ENCODE measurements around the gene FZD7. TPM values are rescaled to one million over a fixed set of nuclear protein-coding genes. Genes with fewer than 3 reads are reported as not detected.

FZD7 gene
- total RNA-seq, 1 experiment from 2014 or later, result 4.8 TPM

DNA sequence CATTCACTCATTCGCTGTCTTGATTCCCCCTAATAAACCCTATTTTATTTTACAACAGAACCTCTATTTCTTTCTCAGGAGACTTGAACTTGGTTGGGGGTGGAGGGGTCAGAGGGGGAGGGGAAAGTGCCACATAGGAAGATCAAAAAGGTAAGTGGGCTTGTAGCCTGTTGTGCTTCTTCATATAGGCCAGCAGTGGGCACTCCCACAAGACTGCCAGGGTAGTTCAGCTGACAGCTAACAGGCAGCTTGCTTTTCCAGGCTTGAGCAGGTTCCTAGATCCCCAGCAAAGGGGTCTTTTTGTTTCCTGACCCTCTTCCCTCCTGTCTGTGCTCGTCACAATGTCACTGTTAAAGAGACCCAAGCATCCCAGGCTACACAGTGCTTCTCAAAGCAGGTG lies 38.6 kb downstream of the FZD7 start:
- intact Hi-C loops (cut with micrococcal nuclease), result no loop called here
- Histone ChIP-seq H3K27me3 (ENCODE audit: low read length) (no peaks in the 10 kb centered on the region), H3K79me2 (ENCODE audit: low read length) (no peaks in the 10 kb centered on the region), H3F3A (ENCODE audit: low read length, unreplicated experiment) (no peaks in the 10 kb centered on the region), H3K4me1 (ENCODE audit: insufficient read depth, low read length) (no peaks in the 10 kb centered on the region), H3K36me3 (ENCODE audit: low read depth, low read length) (no peaks in the 10 kb centered on the region), H2AFZ (ENCODE audit: low read length) (no peak overlapping the region), H4K20me1 (ENCODE audit: low read length) (no peaks in the 10 kb centered on the region), H3K27ac (ENCODE audit: low read length) (no peak overlapping the region), H3K4me3 (ENCODE audit: low read length) (no peak overlapping the region), H3K9me3 (ENCODE audit: low read length) (no peaks in the 10 kb centered on the region), H3K4me2 (ENCODE audit: low read length) (no peak overlapping the region), H3K9me2 (replicated peaks; ENCODE audit: low read length) (no peaks in the 10 kb centered on the region), H3K9ac (ENCODE audit: low read length) (no peak overlapping the region)
- BruUV-seq (replicated peaks), result no TSS peak
- ChIA-PET POLR2A (ENCODE audit: unreplicated experiment) (no interaction called here), CTCF (no interaction called here)
- TF ChIP-seq, protein P1, sequence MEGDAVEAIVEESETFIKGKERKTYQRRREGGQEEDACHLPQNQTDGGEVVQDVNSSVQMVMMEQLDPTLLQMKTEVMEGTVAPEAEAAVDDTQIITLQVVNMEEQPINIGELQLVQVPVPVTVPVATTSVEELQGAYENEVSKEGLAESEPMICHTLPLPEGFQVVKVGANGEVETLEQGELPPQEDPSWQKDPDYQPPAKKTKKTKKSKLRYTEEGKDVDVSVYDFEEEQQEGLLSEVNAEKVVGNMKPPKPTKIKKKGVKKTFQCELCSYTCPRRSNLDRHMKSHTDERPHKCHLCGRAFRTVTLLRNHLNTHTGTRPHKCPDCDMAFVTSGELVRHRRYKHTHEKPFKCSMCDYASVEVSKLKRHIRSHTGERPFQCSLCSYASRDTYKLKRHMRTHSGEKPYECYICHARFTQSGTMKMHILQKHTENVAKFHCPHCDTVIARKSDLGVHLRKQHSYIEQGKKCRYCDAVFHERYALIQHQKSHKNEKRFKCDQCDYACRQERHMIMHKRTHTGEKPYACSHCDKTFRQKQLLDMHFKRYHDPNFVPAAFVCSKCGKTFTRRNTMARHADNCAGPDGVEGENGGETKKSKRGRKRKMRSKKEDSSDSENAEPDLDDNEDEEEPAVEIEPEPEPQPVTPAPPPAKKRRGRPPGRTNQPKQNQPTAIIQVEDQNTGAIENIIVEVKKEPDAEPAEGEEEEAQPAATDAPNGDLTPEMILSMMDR (conservative IDR thresholded peaks at IDR 0.05; ENCODE audit: low read depth, low read length), result peak; percentile 54; the same call in 1 of the 2 replicates
- no peak for TF ChIP-seq EZH2phosphoT487 (IDR thresholded peaks at IDR 0.05; ENCODE audit: borderline replicate concordance, low read length)
- DNase-seq (peak; percentile 17), ATAC-seq (peak; percentile 48; the same call in 1 of the 2 replicates)

DNA sequence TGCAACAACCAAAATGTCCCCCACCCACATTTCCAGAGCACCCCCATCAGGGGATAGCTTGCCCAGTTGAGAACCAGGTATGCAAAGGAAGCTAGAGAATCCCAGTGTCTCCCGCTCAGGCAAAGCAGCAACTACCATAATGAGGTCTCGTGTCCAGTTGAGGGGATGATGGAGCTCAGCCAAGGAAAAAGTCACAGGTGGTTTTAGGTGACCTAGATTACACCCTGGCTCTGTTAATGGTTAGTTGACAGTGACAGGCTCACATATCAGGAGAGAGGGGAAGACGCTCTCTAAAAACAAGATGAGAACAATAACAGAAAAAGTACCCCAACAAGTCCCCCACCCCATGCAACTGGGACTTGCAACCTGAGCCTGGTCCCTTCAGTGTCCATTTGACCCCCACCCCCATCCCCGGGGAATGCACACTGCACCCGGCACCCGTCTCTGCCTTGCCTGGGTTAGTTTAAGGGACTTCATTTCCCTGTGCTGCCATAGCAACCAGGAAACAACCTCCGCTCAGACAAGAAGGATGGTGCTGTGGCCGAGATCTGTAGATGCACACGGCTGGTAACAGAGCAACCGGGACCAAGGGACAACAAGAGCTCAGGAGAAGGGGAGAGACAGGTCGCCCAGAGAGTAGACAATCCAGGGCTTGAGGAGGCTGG lies 39.2 kb downstream of the FZD7 start, which contains the start of gene KIAA2012:
Gene KIAA2012, plus strand, starts transcription at position 519 of the 665 bp plus-strand sequence. CDS start 373 bp downstream, outside the sequence.
- H3K4me3 ChIP-seq (ENCODE audit: low read length), result no peak within 1 kb of the TSS
- TF ChIP-seq EZH2phosphoT487 (IDR thresholded peaks at IDR 0.05; ENCODE audit: borderline replicate concordance, low read length) (no peak), EZH2 (IDR thresholded peaks at IDR 0.05; ENCODE audit: low read length, unreplicated experiment) (no peak)
- TF ChIP-seq, protein P1 (conservative IDR thresholded peaks at IDR 0.05; ENCODE audit: low read depth, low read length), result no peak
- no peaks in the 10 kb centered on the region for H3K27me3 ChIP-seq (ENCODE audit: low read length)
- DNase-seq (no peak), ATAC-seq (no peak)
- H3K36me3 ChIP-seq (ENCODE audit: low read depth, low read length), result no peaks in the 10 kb centered on the region
- no peak within 1 kb of the TSS for H3K27ac ChIP-seq (ENCODE audit: low read length)
- CTCF ChIA-PET, result no interaction called here
- H3K4me1 ChIP-seq (ENCODE audit: insufficient read depth, low read length), result no peaks in the 10 kb centered on the region
- H3K9me2 ChIP-seq (replicated peaks; ENCODE audit: low read length), result no peaks in the 10 kb centered on the region
- no peak within 1 kb of the TSS for H2AFZ ChIP-seq (ENCODE audit: low read length)
- no TSS peak for BruUV-seq (replicated peaks)
- H3K79me2 ChIP-seq (ENCODE audit: low read length), result no peaks in the 10 kb centered on the region
- intact Hi-C loops (cut with micrococcal nuclease), result no loop called here
- no peaks in the 10 kb centered on the region for H4K20me1 ChIP-seq (ENCODE audit: low read length)
- POLR2A ChIA-PET (ENCODE audit: unreplicated experiment), result no interaction called here
- no peaks in the 10 kb centered on the region for H3K9me3 ChIP-seq (ENCODE audit: low read length)
- no peaks in the 10 kb centered on the region for H3F3A ChIP-seq (ENCODE audit: low read length, unreplicated experiment)
- no peak within 1 kb of the TSS for H3K4me2 ChIP-seq (ENCODE audit: low read length)
- no peak within 1 kb of the TSS for H3K9ac ChIP-seq (ENCODE audit: low read length)

DNA sequence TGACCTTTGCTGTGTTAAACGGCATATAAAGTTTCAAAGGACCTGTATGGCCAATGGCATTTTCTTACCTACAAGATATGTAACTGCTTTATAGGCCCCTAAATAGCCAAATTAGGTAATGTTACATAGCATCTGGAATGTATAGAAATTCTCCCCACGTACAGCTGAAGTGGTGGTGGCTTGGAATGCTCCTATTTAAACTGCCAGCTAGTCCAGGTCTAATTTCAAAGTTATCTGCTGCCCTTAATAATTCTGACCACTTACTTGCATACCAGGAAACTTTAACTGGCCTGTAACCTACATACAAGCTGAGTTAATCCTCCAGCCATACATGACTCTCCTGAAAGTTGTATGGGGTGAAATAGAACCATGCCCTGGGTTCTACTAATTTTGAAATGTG lies 40.7 kb downstream of the FZD7 start:
- H2AFZ ChIP-seq (ENCODE audit: low read length), result no peak overlapping the region
- no peaks in the 10 kb centered on the region for H3K4me1 ChIP-seq (ENCODE audit: insufficient read depth, low read length)
- no peak for DNase-seq
- no peaks in the 10 kb centered on the region for H4K20me1 ChIP-seq (ENCODE audit: low read length)
- ChIA-PET POLR2A (ENCODE audit: unreplicated experiment) (no interaction called here), CTCF (no interaction called here)
- no peak overlapping the region for H3K4me3 ChIP-seq (ENCODE audit: low read length)
- no peak for ATAC-seq
- no peaks in the 10 kb centered on the region for H3K27me3 ChIP-seq (ENCODE audit: low read length)
- H3K9ac ChIP-seq (ENCODE audit: low read length), result no peak overlapping the region
- H3F3A ChIP-seq (ENCODE audit: low read length, unreplicated experiment), result no peaks in the 10 kb centered on the region
- no peaks in the 10 kb centered on the region for H3K9me3 ChIP-seq (ENCODE audit: low read length)
- H3K79me2 ChIP-seq (ENCODE audit: low read length), result no peaks in the 10 kb centered on the region
- intact Hi-C loops (cut with micrococcal nuclease), result no loop called here
- BruUV-seq (replicated peaks), result no TSS peak
- no peak overlapping the region for H3K27ac ChIP-seq (ENCODE audit: low read length)
- TF ChIP-seq EZH2 (IDR thresholded peaks at IDR 0.05; ENCODE audit: low read length, unreplicated experiment) (no peak), EZH2phosphoT487 (IDR thresholded peaks at IDR 0.05; ENCODE audit: borderline replicate concordance, low read length) (no peak)
- TF ChIP-seq, protein P1 (conservative IDR thresholded peaks at IDR 0.05; ENCODE audit: low read depth, low read length), result no peak
- H3K4me2 ChIP-seq (ENCODE audit: low read length), result no peak overlapping the region
- no peaks in the 10 kb centered on the region for H3K9me2 ChIP-seq (replicated peaks; ENCODE audit: low read length)
- H3K36me3 ChIP-seq (ENCODE audit: low read depth, low read length), result no peaks in the 10 kb centered on the region

All from PC-3 (cell line).